ENCODE data around the gene EXOC6B. TPM values are rescaled to one million over a fixed set of nuclear protein-coding genes. Genes with fewer than 3 reads are reported as not detected.
A peak's percentile ranks its signal among the peaks of the same experiment; 100 is the strongest.

The EXOC6B gene
- total and polyA plus RNA-seq, 2 experiments from 2014 or later, result 8.9 to 18.3 TPM

- H2AFZ ChIP-seq, result no peak overlapping the region
- H3K9me3 ChIP-seq (ENCODE audit: low read depth), result no peaks in the 10 kb centered on the region
- H3K4me1 ChIP-seq (ENCODE audit: insufficient read depth), result peaks cover 19% of the 10 kb centered on the region
- no peaks in the 10 kb centered on the region for H3K9me2 ChIP-seq (ENCODE audit: insufficient read depth)
- TF ChIP-seq EZH2 (IDR thresholded peaks at IDR 0.05; ENCODE audit: insufficient read depth, poor library complexity, severe bottlenecking) (no peak), EZH2phosphoT487 (IDR thresholded peaks at IDR 0.05; ENCODE audit: insufficient read depth, low read depth) (no peak)
- no peak overlapping the region for H3K9ac ChIP-seq
- H3K27ac ChIP-seq, result no peak overlapping the region
- H3K4me3 ChIP-seq, result no peak overlapping the region
- 0 out of 2 replicates have a peak, but pooled peaks cover 11% of the 10 kb centered on the region for H3K79me2 ChIP-seq (ENCODE audit: insufficient read depth)
- H3K4me2 ChIP-seq (ENCODE audit: unreplicated experiment), result no peak overlapping the region
- 71 to 72% methylated on average over 6 of the region's 6 CpGs for WGBS, 2 experiments (ENCODE audit: low coverage in 1 of 2, low lambda C conversion rate in 2 of 2, missing lambda C conversion rate in 2 of 2)
- no peak for DNase-seq
- in situ Hi-C loops (cut with MboI), result no loop called here
- peaks cover 7% of the 10 kb centered on the region; the same call in 1 of the 2 replicates for H3K27me3 ChIP-seq (replicated peaks; ENCODE audit: insufficient read depth)
- H3F3A ChIP-seq (ENCODE audit: insufficient read depth), result peaks cover 16% of the 10 kb centered on the region; the same call in 1 of the 2 replicates
- H3K36me3 ChIP-seq (ENCODE audit: low read depth), result no peaks in the 10 kb centered on the region
- no peaks in the 10 kb centered on the region for H4K20me1 ChIP-seq (ENCODE audit: insufficient read depth)
Observed at GRCh38 chr2:72828840-72829507, 3.1 kb upstream of the EXOC6B start.

GRCh38 chr2:72827966-72828646, 2.3 kb upstream of the EXOC6B start:
- H3K36me3 ChIP-seq (ENCODE audit: low read depth), result no peaks in the 10 kb centered on the region
- H3K4me1 ChIP-seq (ENCODE audit: insufficient read depth), result peaks cover 22% of the 10 kb centered on the region
- no peak overlapping the region for H3K27ac ChIP-seq
- 37 to 42% methylated on average over 5 of the region's 5 CpGs for WGBS, 2 experiments (ENCODE audit: low coverage in 1 of 2, low lambda C conversion rate in 2 of 2, missing lambda C conversion rate in 2 of 2)
- peak overlapping the region; percentile 10 for H3K4me2 ChIP-seq (ENCODE audit: unreplicated experiment)
- peaks cover 3% of the 10 kb centered on the region; the same call in 1 of the 2 replicates for H3K27me3 ChIP-seq (replicated peaks; ENCODE audit: insufficient read depth)
- in situ Hi-C loops (cut with MboI), result no loop called here
- H3K79me2 ChIP-seq (ENCODE audit: insufficient read depth), result peaks cover 20% of the 10 kb centered on the region
- H4K20me1 ChIP-seq (ENCODE audit: insufficient read depth), result no peaks in the 10 kb centered on the region
- no peaks in the 10 kb centered on the region for H3K9me2 ChIP-seq (ENCODE audit: insufficient read depth)
- H3F3A ChIP-seq (ENCODE audit: insufficient read depth), result peaks cover 16% of the 10 kb centered on the region; the same call in 1 of the 2 replicates
- no peak overlapping the region for H3K4me3 ChIP-seq
- peak; percentile 28 for DNase-seq
- no peak overlapping the region for H2AFZ ChIP-seq
- no peak overlapping the region for H3K9ac ChIP-seq
- H3K9me3 ChIP-seq (ENCODE audit: low read depth), result no peaks in the 10 kb centered on the region
- TF ChIP-seq EZH2phosphoT487 (IDR thresholded peaks at IDR 0.05; ENCODE audit: insufficient read depth, low read depth) (no peak), EZH2 (IDR thresholded peaks at IDR 0.05; ENCODE audit: insufficient read depth, poor library complexity, severe bottlenecking) (no peak)

- H3K36me3 ChIP-seq (ENCODE audit: low read depth), result no peaks in the 10 kb centered on the region
- H3K79me2 ChIP-seq (ENCODE audit: insufficient read depth), result peaks cover 26% of the 10 kb centered on the region
- no peaks in the 10 kb centered on the region for H3K9me2 ChIP-seq (ENCODE audit: insufficient read depth)
- peaks cover 3% of the 10 kb centered on the region; the same call in 1 of the 2 replicates for H3K27me3 ChIP-seq (replicated peaks; ENCODE audit: insufficient read depth)
- no peak overlapping the region for H2AFZ ChIP-seq
- no peaks in the 10 kb centered on the region for H3K9me3 ChIP-seq (ENCODE audit: low read depth)
- peaks cover 16% of the 10 kb centered on the region; the same call in 1 of the 2 replicates for H3F3A ChIP-seq (ENCODE audit: insufficient read depth)
- WGBS, 2 experiments (ENCODE audit: low coverage in 1 of 2, low lambda C conversion rate in 2 of 2, missing lambda C conversion rate in 2 of 2), result 89 to 98% methylated on average over 1 of the region's 1 CpG
- H3K27ac ChIP-seq, result no peak overlapping the region
- in situ Hi-C loops (cut with MboI), result no loop called here
- peaks cover 22% of the 10 kb centered on the region for H3K4me1 ChIP-seq (ENCODE audit: insufficient read depth)
- H3K4me3 ChIP-seq, result no peak overlapping the region
- DNase-seq, result no peak
- no peak for TF ChIP-seq EZH2 (IDR thresholded peaks at IDR 0.05; ENCODE audit: insufficient read depth, poor library complexity, severe bottlenecking)
- no peak for TF ChIP-seq EZH2phosphoT487 (IDR thresholded peaks at IDR 0.05; ENCODE audit: insufficient read depth, low read depth)
- H4K20me1 ChIP-seq (ENCODE audit: insufficient read depth), result no peaks in the 10 kb centered on the region
- no peak overlapping the region for H3K9ac ChIP-seq
- peak overlapping the region; percentile 10 for H3K4me2 ChIP-seq (ENCODE audit: unreplicated experiment)
Observed at GRCh38 chr2:72827487-72827886, 1.7 kb upstream of the EXOC6B start.

- Histone ChIP-seq H3K36me3 (ENCODE audit: low read depth) (no peaks in the 10 kb centered on the region), H3K4me1 (ENCODE audit: insufficient read depth) (peaks cover 22% of the 10 kb centered on the region), H3K79me2 (ENCODE audit: insufficient read depth) (peaks cover 39% of the 10 kb centered on the region), H2AFZ (peak overlapping the region; percentile 89), H3K27ac (no peak overlapping the region), H3K9me3 (ENCODE audit: low read depth) (no peaks in the 10 kb centered on the region), H3F3A (ENCODE audit: insufficient read depth) (peaks cover 16% of the 10 kb centered on the region; the same call in 1 of the 2 replicates), H3K4me3 (peak overlapping the region; percentile 94), H3K9me2 (ENCODE audit: insufficient read depth) (no peaks in the 10 kb centered on the region), H3K9ac (peak overlapping the region; percentile 88), H4K20me1 (ENCODE audit: insufficient read depth) (no peaks in the 10 kb centered on the region), H3K4me2 (ENCODE audit: unreplicated experiment) (peak overlapping the region; percentile 98), H3K27me3 (replicated peaks; ENCODE audit: insufficient read depth) (peaks cover 3% of the 10 kb centered on the region; the same call in 1 of the 2 replicates)
- 61 to 65% methylated on average over 10 of the region's 10 CpGs for WGBS, 2 experiments (ENCODE audit: low coverage in 1 of 2, low lambda C conversion rate in 2 of 2, missing lambda C conversion rate in 2 of 2)
- no peak for TF ChIP-seq EZH2phosphoT487 (IDR thresholded peaks at IDR 0.05; ENCODE audit: insufficient read depth, low read depth)
- TF ChIP-seq EZH2 (IDR thresholded peaks at IDR 0.05; ENCODE audit: insufficient read depth, poor library complexity, severe bottlenecking), result no peak
- in situ Hi-C loops (cut with MboI), result no loop called here
- DNase-seq, result no peak
Observed at GRCh38 chr2:72826156-72826477, 284 bp upstream of the EXOC6B start.
